GM12872 (cell line): ENCODE results near the gene GFPT1.

Source experiments
- CTCF ChIP-seq: IDR thresholded peaks from 3 replicates; pipeline ENCODE4 v1.5.1; 2011; ENCODE audit warnings: low read depth, mild to moderate bottlenecking, low read length, moderate library complexity; ENCODE audit not compliant: insufficient read depth

Gene GFPT1

GRCh38 chr2:69368588-69368987 is 18.4 kb downstream of the GFPT1 start:
- TF ChIP-seq CTCF, result no peak

- TF ChIP-seq CTCF, result no peak
Measured at GRCh38 chr2:69359371-69359770, 27.7 kb downstream of the GFPT1 start.

- TF ChIP-seq CTCF, result no peak
Measured at GRCh38 chr2:69358914-69359313, 28.1 kb downstream of the GFPT1 start.

GRCh38 chr2:69356471-69356870 is 30.6 kb downstream of the GFPT1 start:
- TF ChIP-seq CTCF, result no peak

GRCh38 chr2:69353360-69353759 is 33.7 kb downstream of the GFPT1 start:
- no peak for TF ChIP-seq CTCF

GRCh38 chr2:69348781-69349180 is 38.2 kb downstream of the GFPT1 start:
- no peak for TF ChIP-seq CTCF

GRCh38 chr2:69345434-69345833 is 41.6 kb downstream of the GFPT1 start:
- TF ChIP-seq CTCF, result no peak

GRCh38 chr2:69344305-69344704 is 42.7 kb downstream of the GFPT1 start:
- TF ChIP-seq CTCF, result no peak
